Measurements from ENCODE around the gene MXRA7. TPM values are rescaled to one million over a fixed set of nuclear protein-coding genes. Genes with fewer than 3 reads are reported as not detected.

The MXRA7 gene
- total RNA-seq, 1 donor, result 244 TPM

- no peak for TF ChIP-seq CTCF (IDR thresholded peaks at IDR 0.05; ENCODE audit: insufficient read depth, low read depth, low read length)
- DNase-seq (ENCODE audit: low read depth), result no peak
Measured at GRCh38 chr17:76667491-76667755, 43.3 kb downstream of the MXRA7 start.

GRCh38 chr17:76660656-76661042 lies 50.1 kb downstream of the MXRA7 start:
- TF ChIP-seq CTCF (IDR thresholded peaks at IDR 0.05; ENCODE audit: insufficient read depth, low read depth, low read length), result no peak
- H3K4me3 ChIP-seq (ENCODE audit: low read depth, low read length), result no peak overlapping the region
- no peak for DNase-seq (ENCODE audit: low read depth)

More at GRCh38 chr17:76667491-76667755, 43.3 kb downstream of the MXRA7 start:
- no peak overlapping the region for H3K4me3 ChIP-seq (ENCODE audit: low read depth, low read length)

- H3K4me3 ChIP-seq (ENCODE audit: low read depth, low read length), result no peak overlapping the region
- peak; percentile 92 for DNase-seq (ENCODE audit: low read depth)
- TF ChIP-seq CTCF (IDR thresholded peaks at IDR 0.05; ENCODE audit: insufficient read depth, low read depth, low read length), result no peak
Measured at GRCh38 chr17:76659928-76660655, 50.7 kb downstream of the MXRA7 start.

- no peak overlapping the region for H3K4me3 ChIP-seq (ENCODE audit: low read depth, low read length)
- TF ChIP-seq CTCF (IDR thresholded peaks at IDR 0.05; ENCODE audit: insufficient read depth, low read depth, low read length), result no peak
- DNase-seq (ENCODE audit: low read depth), result no peak
Measured at GRCh38 chr17:76658242-76658662, 52.5 kb downstream of the MXRA7 start.

GRCh38 chr17:76657505-76658241 lies 53.1 kb downstream of the MXRA7 start:
- no peak overlapping the region for H3K4me3 ChIP-seq (ENCODE audit: low read depth, low read length)
- TF ChIP-seq CTCF (IDR thresholded peaks at IDR 0.05; ENCODE audit: insufficient read depth, low read depth, low read length), result no peak
- no peak for DNase-seq (ENCODE audit: low read depth)

- DNase-seq (ENCODE audit: low read depth), result no peak
- TF ChIP-seq CTCF (IDR thresholded peaks at IDR 0.05; ENCODE audit: insufficient read depth, low read depth, low read length), result no peak
- H3K4me3 ChIP-seq (ENCODE audit: low read depth, low read length), result no peak overlapping the region
Measured at GRCh38 chr17:76654408-76654807, 56.4 kb downstream of the MXRA7 start.
